HG03196 (cell line): ENCODE measurements around the gene THBS4.
"Not testable (repeated sequence)": the region's sequence is repeated elsewhere in the genome, so short reads cannot be mapped to it uniquely, and the experiment has no call there.

Source experiments
- ATAC-seq: cut with Tn5 transposase; IDR thresholded peaks from one replicate; pipeline ENCODE4 v1.9.1; 2021; ENCODE audit not compliant: unreplicated experiment

Gene THBS4

DNA sequence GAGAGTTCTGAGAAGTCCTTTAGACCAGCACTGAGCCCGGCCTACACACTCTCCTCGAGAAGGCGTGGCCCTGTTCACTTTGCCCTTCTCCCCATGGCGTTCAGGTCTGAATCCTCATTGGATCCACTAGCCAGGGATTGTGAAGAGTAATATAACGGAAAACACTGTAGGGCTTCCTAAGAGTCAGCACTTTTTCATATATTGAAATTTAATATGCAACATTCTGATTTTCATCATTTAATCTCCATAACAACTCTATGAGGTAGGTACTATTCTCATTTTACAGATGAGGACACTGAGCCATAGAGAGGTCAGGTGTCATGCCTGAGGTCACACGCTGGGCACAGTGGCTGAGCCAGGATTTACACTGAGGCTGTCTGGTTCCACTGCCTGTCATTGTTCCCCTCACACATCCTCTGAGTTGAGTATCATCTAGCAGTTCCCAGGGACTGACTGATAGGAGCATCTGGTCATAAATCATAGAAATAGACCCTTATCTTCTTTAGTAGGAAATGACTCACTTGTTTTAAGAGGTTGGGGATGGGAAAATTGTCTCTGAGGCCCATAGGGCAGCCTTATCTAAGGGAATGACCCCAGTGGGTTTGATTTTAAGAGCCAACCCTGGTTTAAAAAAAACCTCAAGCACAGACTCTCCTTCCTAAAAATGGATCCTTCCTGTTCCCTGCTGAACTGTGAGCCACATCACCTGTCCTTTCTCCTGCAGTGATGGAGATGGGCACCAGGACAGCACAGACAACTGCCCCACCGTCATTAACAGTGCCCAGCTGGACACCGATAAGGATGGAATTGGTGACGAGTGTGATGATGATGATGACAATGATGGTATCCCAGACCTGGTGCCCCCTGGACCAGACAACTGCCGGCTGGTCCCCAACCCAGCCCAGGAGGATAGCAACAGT, 41.2 kb downstream of the THBS4 start:
- no peak for ATAC-seq

DNA sequence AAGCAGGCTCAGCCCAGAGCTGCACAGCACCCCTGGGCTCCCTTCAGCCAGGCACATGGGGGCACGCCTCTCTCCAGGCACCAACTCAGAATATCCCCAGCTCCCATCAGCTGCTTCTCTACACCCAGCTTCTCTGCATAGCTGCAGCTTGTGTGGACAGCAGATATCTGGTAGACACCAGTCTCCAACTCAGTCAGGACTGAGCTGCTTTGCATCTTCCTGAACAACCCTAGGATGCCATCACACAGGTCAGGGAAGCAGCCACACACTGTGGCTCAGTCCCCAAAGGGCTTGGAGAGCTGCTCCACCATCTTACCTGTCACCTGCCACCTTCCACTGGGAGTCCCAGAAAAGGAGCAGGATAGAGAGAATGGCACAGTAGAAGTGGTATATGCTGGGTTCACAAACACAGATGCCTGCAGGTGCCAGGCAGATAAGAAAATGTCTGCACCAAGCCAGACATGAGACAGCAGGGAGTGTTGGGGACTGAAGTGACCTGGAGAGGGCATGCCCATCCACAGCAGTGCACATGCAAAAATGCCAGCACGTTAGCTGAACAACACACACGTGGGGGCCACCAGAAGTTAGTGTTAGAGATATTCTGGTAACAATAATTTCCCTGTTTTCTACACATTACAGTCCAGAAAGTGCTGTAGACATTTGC, 42.0 kb downstream of the THBS4 start:
- no peak for ATAC-seq

DNA sequence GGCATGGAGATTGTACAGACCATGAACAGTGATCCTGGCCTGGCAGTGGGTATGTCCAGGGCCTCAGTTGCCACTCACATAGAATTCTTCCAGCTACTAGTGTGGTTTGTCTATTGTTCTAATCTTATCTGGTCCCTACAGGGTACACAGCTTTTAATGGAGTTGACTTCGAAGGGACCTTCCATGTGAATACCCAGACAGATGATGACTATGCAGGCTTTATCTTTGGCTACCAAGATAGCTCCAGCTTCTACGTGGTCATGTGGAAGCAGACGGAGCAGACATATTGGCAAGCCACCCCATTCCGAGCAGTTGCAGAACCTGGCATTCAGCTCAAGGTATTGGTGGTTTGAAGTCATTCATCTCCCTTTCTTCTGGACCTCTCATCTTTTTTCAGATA, 43.8 kb downstream of the THBS4 start:
- ATAC-seq, result no peak

DNA sequence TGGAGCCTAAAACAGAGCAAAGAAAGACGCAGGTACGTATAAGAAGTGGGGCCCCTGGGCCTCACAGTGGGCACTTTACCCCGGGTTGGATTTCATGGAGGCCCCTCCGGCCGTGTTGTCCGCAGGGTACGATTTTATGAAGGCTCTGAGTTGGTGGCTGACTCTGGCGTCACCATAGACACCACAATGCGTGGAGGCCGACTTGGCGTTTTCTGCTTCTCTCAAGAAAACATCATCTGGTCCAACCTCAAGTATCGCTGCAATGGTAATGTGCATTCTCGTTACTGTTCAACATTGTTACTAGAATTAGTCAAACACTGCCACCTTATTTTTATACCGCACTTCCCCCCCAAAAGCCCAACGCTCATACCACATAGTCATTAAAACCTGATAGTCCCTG, 47.1 kb downstream of the THBS4 start:
- no peak for ATAC-seq

DNA sequence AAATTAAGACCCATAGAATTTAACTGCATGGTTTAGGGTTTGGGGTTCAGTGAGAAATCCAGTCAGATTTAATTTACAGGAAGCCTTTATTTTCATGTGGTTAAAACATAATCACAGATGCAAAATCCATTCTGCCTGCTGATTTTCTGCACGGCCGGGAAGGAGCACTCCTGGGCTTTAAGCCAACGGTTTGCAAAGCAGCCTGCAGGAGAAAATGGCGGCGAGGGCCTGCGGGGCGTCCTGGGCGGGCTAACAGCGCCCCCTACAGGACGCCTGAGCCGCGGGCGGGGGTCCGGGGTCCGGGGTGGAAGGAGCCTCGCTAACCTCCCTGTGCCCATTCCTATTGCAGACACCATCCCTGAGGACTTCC, 47.6 kb downstream of the THBS4 start:
- no peak for ATAC-seq

DNA sequence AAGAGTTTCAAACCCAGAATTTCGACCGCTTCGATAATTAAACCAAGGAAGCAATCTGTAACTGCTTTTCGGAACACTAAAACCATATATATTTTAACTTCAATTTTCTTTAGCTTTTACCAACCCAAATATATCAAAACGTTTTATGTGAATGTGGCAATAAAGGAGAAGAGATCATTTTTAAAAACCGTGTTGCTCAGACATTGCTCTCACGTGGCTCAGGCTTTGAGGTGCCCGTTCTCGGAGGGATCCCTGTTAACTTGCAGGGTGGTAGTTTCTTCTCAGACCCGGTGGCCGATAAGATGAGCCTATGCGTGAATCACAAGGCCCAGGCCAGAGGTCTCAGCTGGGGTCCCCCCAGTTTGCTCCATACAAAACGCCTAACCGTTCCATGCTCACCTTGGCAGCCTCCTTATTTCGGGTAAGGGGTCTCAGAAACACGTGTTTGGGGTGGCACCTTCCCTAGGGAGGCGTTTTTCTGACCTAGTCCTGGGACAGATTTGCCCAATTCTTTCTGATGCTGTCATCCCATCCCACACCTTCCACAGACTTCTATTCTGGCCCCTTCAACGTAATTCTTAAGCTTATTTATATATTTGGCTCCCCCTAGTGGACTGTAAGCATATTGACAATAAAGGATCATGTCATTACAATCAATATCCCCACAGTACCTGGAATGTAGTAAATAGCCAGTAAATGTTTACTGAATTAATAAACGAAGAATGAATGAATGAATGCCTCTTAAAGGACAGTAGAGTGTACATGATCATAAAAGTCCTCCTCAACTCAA, 48.1 kb downstream of the THBS4 start:
- ATAC-seq, result no peak

DNA sequence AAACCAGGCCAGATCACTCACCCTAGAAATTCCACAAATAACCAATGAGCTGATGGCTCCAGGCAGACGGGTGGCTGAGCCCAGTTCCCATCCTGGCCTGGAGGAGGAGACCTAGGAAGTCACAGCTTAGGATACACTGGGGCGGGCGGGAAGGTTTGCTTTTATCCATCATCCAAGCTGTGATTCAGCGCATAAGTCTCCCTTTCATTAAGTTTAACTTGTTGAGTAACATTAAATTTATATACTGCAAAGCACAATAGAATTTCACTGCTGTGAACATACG, 55.7 kb downstream of the THBS4 start:
- ATAC-seq, result no peak

DNA sequence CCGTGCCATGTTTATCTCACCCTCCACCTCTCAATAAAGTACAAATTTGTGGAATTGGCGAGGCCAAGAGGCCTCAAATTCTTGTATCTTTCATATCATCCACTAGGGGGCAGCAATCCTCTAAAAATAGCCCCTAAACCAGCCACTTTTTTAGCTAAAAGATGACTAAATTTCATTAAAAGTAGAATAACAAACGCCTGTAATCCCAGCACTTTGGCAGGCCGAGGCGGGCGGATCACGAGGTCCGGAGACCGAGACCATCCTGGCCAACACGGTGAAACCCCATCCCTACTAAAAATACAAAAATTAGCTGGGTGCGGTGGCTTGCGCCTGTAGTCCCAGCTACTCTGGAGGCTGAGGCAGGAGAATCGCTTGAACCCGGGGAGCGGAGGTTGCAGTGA, 56.6 kb downstream of the THBS4 start:
- ATAC-seq, result not testable (repeated sequence)

DNA sequence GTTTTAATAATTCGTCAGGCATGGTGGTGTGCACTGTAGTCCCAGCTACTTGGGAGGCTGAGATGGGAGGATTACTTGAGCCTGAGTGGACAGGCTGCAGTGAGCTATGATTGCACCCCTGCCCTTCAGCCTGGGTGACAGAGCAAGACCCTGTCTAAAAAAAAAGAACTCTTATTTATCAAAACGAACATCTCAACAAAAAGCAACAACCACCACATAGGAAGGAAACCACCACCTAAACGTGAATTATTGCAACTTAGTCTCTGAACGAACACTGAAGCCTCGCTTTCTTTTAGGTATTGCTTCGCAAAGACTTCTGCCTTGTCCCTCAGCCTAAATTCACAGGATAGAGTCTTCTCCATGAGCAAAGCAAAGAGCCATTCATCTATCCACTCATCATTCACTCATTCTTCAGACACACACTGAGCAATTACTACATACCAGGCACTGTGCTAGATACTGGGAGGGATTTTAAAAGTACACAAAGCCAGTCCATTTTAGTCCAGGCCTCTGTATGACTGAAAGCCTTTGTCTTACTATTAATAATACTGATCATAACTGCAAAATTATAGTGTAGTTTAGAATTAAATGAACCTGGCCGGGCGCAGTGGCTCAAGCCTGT, 57.4 kb downstream of the THBS4 start:
- ATAC-seq, result no peak

DNA sequence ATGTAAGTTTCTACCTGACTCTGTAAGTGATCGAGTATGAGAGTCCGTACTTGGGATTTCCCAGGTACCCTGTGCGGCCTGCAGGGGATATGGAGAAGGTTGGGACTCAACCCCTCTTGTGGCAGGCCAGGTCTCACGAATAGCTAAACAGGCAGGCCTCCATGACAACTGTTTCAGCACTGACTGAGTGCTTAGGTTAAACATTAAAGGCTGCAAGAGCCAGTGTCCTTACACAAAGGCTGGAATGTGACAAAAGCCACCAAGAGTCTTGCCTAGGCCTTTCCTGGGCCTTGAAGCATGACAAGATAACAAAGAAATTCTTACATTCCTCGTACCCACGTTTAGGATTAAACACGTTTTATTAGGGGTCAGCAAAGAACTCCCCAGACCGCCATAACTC, 58.6 kb downstream of the THBS4 start:
- ATAC-seq, result no peak

DNA sequence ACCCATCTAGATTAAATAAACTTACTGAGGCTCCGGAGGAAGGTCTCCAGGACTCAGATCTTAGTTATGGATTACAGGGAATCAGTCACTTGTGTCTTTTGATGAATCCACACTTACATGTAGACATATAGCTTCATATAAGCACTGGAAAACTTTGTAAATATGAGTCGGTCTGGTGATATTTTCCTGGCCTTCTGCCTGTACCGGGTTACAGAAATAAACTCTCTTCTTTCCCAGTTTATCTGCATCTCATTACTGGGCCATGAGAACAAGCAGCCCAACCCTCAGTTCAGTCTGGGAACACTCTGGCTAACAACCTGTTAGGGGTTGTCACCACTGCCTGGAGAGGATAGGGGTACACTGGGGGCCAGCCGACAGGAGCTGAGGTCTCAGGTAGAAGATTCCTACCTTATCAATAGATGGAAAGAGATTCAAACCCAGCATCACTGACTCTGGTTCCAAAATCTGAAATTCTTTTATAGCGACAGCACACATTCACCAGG, 59.1 kb downstream of the THBS4 start:
- ATAC-seq, result no peak

DNA sequence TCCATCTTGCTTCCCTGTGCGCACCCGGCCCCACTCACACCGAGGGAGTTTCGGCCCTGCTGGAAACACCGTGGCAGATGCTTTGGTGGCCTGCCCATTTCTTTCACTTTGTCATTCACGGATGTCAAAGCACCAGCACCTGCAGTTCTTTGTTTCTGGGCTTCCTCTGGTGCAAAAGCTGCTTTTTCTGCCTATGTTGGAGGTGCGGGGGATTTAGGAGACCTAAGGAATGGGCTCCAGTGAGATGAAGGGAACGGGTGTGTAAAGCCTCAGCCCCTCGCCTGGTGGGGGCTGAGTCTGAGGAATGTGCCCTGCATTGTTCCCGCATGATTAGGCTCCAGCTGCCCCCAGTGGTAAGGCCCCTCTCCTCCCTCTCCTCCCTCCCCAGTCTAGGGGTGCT, 62.3 kb downstream of the THBS4 start:
- no peak for ATAC-seq

DNA sequence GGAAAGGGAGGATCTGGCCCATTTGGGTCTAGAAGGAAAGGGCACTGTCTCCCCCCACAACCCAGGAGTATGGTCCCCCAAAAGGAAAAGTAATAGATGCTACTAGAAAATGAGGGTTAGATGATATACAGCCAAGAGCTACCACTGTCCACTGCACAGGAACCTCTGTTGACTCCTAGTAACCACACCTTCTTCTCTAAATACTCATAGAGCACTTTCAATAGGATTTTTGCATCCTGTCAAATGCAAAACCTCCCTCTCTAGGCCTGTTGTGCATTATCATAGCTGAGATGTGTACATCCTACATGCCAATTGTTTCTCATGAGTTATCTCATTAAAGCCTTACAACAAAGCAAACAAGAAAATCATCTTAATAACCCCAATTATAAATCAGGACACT, 66.8 kb downstream of the THBS4 start:
- peak; percentile 70 for ATAC-seq

DNA sequence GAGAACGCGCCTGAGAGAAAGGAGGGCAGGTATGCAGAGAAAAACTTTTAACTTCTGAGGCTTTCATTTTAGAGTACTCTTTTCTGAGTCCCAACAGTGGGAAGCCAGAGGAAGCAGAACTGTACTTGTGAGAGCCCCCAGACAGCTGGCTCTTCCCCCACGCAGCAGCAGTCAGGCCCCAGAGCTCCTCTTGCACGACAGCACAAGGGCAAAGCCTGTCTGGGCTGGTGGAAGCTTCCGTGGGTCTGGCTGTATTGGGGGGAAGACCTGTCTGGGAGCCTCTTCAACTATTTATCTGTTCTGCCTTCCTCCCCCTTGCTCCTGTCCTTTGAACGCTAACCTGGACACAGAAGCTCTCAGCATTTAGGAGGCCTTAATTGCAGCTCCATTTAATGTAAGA, 68.2 kb downstream of the THBS4 start:
- no peak for ATAC-seq

DNA sequence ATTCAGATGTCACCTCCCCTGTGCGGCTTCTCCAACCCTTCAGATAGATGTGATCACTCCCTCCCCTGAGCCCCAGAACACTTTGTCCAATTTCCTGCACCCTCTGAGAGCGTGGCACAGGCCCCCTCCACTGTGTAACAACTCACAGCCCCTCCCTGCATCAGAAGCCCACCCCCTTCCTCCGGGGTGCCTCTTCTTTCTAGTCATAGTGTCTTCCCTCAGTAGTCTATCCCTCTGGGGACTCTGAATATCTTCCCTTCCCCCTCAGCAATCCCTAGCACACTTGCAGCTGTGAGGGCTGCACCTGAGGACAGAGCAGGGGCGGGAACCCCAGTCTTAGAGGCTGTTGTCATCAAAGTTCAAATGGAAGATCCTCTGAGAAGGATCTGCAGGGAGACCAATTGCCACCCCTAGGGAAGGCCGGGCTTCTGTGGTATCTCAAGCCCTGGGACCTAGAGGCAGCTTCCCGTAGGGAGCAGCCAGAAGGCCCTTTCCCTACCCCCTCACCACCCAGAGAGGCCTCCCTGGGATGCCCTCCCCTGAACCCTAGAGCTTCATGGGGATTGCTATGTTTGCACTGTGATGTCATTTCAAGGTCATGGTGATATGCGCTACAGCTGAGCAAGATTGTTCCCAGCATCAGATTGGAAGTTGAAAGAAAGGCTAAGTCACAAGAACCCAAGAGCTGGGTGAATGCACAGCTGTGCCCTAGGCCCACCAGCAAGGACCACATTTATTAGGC, 70.7 kb downstream of the THBS4 start:
- no peak for ATAC-seq

DNA sequence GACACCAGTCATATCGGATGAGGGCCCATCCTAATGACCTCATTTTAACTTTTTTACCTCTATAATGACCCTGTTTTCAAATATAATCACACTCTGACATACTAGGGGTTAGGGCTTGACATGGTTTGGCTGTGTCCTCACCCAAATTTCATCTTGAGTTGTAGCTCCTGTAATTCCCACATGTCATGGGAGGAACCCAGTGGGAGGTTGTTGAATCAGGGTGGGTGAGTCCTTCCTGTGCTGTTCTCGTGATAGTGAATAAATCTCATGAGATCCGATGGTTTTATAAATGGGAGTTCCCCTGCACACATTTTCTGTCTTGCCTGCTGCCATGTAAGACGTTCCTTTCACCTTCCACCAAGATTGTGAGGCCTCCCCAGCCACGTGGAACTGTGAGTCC, 71.8 kb downstream of the THBS4 start:
- no peak for ATAC-seq

DNA sequence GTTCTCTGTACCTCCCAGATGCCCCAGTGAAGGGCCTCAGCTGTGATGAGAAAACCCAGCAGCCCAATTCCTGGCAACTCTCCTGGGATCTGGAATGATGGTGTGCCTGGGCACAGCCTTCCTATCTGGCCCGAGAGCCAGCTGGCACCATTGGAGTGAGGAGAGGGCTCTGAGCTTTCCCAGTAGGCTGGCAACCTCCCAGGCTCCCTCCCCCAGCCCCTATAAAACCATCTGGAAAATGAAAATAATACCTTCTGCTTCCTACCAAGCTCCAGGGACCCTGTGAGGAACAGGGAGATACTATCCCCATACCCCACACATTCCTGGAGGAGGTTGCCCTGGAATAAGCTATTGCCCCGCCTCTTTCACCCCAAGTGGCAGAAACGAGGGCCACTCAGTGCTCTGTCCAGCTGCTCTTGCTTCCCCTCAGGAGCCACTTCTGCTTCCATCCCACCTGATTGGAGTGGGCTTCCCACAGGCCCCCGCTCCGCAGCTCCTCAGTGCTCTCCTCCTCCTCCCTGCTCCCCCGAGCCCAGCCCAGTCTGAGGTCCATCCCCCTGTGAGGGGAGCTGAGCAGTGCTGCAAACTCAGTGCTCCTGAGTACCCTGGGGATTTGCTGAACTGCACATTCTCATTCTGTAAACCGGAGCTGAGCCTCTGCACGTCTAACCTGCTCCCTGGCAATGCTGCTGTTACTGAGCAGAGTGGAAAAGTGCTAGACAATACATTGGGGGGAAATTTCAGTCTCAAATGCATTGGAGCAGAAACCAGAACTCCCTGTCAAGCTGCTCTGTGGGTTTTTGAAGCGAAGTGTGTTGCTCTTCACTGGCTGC, 74.7 kb downstream of the THBS4 start:
- ATAC-seq, result peak; percentile 53

DNA sequence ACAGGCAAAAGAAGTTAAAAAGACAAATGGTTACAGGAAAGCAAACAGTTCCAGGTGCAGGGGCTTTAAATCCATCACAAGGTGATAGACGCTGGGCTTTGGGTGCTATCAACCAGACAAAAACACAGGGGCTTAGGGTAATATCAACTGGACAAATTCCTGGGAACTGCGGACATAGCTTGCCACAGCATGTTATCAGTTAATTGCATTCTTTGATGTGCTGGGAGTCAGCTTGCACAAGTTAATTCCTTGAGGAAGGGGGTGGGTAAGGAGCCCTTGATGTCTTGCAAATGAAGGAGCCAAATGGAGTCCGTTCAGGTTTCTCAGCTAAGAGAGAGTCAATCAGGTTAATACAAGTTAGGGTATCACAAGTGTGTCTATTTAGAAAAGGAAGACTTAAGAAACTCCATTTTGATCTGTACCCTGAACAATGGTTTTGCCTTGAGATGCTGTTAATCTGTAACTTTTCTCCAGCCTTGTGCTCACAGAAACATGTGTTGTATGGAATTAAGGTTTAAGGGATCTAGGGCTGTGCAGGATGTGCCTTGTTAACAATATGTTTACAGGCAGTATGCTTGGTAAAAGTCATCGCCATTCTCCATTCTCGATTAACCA, 76.3 kb downstream of the THBS4 start:
- not testable (repeated sequence) for ATAC-seq

DNA sequence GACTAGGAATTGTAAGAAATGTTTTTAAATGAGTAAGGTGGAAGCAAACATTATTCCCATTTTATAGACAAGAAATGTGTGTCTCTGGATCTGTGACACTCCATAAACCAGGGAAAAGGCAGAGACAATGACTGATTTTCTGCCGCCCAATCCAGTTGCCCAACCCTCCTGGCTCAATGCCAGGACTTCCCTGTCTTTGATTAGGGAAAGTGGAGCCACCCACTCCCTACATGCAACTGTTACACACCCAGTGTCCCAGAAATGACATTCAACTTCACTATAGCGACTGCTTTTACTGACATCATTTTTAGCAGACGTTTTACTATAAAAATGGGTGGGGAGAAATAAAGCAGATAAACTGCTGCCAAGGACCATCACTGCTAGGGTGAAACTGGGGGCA, 79.7 kb downstream of the THBS4 start:
- no peak for ATAC-seq
